Fibroblast of mammary gland (primary cell): Measurements from ENCODE around the gene NUAK2.

Source experiments
- DNase-seq: peaks from one replicate; pipeline ENCODE4 v3.0.0-alpha.2; 2010; ENCODE audit warnings: low read depth
- H3K4me3 ChIP-seq: 2 replicates; pipeline ENCODE4 v1.5.1; 2011; ENCODE audit warnings: low read depth, mild to moderate bottlenecking, low read length, moderate library complexity; ENCODE audit not compliant: control insufficient read depth
- CTCF ChIP-seq: conservative IDR thresholded peaks from 2 replicates; pipeline ENCODE4 v1.5.1; 2011; ENCODE audit warnings: low read depth, low read length, inconsistent platforms; ENCODE audit not compliant: control insufficient read depth, insufficient read depth

Gene NUAK2

GRCh38 chr1:205359771-205360565 is 38.4 kb upstream of the NUAK2 start:
- H3K4me3 ChIP-seq, result no peak overlapping the region
- no peak for TF ChIP-seq CTCF
- no peak for DNase-seq

GRCh38 chr1:205358579-205358978 is 37.0 kb upstream of the NUAK2 start:
- no peak overlapping the region for H3K4me3 ChIP-seq
- TF ChIP-seq CTCF, result no peak
- no peak for DNase-seq

GRCh38 chr1:205357567-205357966 is 36.0 kb upstream of the NUAK2 start:
- no peak overlapping the region for H3K4me3 ChIP-seq
- no peak for DNase-seq
- no peak for TF ChIP-seq CTCF

GRCh38 chr1:205356440-205357139 is 35.0 kb upstream of the NUAK2 start, which contains the start of gene KLHDC8A:
TSS of gene KLHDC8A (minus strand) at chr1:205356922. CDS start at chr1:205343604, 13,318 bp downstream.
- no peak within 1 kb of the TSS for H3K4me3 ChIP-seq
- no peak for DNase-seq
- TF ChIP-seq CTCF, result no peak

- TF ChIP-seq CTCF, result no peak
- DNase-seq, result peak; percentile 30
- H3K4me3 ChIP-seq, result no peak overlapping the region
These were observed 33.5 kb upstream of the NUAK2 start for GRCh38 chr1:205355075-205355453.

DNA sequence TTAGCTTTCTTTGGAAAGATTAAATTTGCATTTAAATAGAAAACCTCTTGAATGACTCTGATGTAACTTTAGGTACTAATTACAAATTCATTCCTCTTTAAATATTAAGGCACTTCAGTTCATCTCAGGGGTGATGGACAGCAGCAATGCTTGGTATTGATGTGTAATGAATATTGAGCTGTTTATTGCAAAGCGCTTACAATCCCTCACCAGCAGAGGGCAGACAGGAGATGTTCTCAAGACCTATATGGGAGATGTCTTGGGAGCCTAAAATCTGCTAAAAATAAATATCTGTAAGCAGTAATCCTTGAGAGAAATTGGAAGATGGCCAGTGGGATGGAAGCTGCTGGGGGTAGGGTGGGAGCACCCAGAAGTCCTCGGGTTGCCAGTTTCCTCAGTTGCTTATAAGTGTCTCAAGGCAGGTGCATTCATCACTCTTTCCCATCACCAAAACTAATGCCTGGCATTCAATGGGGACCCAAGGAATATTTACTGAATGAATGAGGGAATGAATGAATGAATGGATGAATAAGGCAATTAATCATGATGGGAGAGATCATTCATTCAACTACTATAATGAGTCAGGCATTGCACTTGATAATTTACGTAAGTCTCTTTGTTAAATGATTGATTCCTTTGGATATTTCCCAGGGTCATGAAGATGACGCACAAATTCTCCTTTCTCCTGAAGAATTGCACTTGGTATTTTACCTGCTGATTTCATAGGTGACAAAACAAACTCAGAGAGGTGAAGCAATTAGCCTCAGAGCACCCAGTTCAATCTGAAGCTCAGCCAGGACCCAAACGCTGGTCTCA is 32.9 kb upstream of the NUAK2 start:
- no peak overlapping the region for H3K4me3 ChIP-seq
- peak; percentile 94 for TF ChIP-seq CTCF
- peak; percentile 80 for DNase-seq
